GM12865 (cell line): ENCODE data around the gene ZNF230.

Source experiments
- DNase-seq: peaks from one replicate; pipeline ENCODE4 v3.0.0; 2010; ENCODE audit warnings: low read depth
- H3K4me3 ChIP-seq: 2 replicates; pipeline ENCODE4 v1.5.1; 2011; ENCODE audit warnings: mild to moderate bottlenecking, low read depth, low read length, control low read depth
- TF ChIP-seq, protein P1 (sequence below): IDR thresholded peaks from 2 replicates; pipeline ENCODE4 v1.5.1; 2011; ENCODE audit warnings: low read length, control low read depth, low read depth, inconsistent platforms; ENCODE audit not compliant: insufficient read depth; ENCODE audit errors: missing control alignments

The ZNF230 gene

DNA sequence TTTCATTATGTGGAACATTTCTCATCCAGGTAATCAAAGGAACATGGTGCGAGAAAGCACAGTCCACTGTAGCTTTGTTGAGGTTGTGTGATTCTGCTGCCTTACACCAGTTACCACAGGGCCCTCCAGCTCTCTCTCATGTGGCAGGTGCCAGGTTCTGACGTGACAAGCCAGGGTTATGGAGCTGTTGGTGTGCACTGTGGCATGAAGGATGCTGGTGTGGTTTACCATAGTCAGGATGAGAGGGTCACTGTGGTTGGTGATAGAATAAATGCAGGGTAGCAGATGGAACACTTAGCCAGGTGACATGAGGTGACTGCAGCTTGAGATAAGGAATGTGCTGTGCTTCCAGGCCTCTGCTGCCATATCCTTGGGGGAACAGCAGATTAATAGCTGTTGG lies 56.5 kb downstream of the ZNF230 start:
- no peak overlapping the region for H3K4me3 ChIP-seq
- TF ChIP-seq, protein P1, sequence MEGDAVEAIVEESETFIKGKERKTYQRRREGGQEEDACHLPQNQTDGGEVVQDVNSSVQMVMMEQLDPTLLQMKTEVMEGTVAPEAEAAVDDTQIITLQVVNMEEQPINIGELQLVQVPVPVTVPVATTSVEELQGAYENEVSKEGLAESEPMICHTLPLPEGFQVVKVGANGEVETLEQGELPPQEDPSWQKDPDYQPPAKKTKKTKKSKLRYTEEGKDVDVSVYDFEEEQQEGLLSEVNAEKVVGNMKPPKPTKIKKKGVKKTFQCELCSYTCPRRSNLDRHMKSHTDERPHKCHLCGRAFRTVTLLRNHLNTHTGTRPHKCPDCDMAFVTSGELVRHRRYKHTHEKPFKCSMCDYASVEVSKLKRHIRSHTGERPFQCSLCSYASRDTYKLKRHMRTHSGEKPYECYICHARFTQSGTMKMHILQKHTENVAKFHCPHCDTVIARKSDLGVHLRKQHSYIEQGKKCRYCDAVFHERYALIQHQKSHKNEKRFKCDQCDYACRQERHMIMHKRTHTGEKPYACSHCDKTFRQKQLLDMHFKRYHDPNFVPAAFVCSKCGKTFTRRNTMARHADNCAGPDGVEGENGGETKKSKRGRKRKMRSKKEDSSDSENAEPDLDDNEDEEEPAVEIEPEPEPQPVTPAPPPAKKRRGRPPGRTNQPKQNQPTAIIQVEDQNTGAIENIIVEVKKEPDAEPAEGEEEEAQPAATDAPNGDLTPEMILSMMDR: no peak
- no peak for DNase-seq

DNA sequence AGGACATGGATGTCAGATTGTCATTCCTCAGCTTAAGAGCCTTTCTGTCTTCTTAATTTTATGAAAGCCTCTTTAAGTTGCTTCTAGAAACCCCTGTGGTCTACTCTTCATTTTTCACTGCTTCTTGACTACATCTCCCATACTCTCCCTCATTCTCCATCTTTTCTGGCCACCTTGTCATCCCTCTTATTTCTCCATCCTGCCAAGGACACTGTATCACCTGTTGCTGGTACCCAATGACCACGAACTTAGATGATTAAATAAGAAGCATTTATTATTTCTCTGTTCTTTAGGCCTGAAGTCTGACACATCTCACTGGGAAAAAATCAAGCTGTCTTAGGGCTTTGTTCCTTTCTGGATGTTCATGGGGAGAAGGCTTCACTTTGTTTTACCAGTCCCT lies 58.3 kb downstream of the ZNF230 start:
- TF ChIP-seq, protein P1: no peak
- no peak overlapping the region for H3K4me3 ChIP-seq
- no peak for DNase-seq
